Measurements from ENCODE around the gene HBS1L.

Gene HBS1L

DNA sequence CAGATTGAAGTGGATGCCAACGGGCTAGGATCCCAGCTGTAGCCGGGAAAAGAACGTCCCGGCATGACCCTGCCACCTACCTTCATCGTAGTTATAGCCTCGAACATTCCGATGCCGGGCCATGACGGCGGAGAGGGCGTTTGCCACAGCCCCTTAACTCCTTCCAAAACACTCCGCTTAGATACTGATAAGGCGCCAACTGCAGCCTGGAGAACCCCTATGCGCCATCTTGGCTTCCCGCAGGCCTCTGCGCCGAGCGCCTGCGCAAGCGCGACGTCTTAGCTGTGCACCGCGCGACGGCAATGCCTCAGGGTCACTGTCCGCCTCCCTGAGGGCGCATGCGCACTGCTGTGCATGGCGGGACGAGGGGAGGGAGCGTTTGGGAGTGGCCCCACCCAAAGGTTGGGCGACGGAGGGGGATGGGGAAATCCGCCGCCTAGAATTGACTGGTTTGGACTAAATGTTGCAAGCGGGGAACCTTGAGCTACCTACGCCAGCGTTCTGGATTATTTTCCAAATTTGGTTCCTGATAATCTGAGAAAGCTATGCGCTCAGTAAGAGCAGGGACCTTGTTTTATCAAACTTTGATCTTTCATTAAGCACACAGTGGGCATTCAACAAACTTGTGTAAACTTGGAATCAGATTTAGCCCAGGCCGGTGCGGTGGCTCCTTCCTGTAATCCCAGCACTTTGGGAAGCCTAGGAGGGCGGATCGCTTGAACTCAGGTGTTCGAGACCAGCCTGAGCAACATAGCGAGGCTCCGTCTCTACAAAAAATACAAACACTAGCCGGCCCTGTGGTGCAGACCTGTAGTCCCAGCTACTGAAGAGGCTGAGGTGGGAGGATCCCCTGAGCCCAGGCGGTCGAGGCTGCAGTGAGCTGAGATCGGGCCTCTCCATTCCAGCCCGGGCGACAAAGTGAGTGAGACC is at the start of gene HBS1L:
HBS1L (minus strand) TSS at position 254 of the 930 bp plus-strand sequence; CDS start at position 123, 131 bp downstream.
- peak; percentile 94 to 96 for DNase-seq

DNA sequence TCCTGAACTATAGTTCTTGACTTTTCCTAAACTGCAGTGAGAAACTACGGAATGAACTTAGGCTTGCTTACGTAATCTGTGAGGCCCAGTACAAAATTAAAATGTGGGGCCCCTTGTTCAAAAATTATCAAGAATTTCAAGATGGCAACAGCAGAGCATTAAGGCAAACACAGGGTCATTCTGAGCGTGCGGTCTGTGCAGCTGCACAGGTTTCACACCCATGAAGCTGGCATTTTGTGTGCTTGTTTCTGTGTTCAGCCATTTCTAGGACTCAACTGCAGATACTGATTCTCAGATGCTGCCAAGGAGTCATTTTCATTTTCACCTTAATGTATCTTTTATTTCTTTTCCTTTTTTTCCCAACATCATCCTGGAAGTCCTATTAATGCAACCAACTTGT is 49.6 kb upstream of the HBS1L start:
- DNase-seq = no peak

DNA sequence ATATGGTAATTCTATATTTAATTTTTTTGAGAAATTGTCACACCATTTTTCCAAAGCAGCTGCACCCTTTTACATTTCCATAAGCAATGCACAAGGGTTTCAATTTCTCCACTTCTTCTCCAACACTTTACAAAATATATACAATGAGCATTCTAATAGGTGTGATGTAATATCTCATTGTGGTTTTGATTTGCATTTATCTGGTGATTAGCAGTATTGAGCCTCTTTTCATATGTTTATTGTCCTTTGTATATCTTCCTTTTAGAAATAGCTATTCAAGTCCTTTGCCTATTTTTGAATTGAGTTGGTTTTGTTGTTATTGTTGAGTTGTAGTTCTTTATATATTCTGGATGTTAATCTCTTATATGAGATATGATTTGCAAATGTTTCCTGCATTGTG is 47.6 kb upstream of the HBS1L start:
- DNase-seq = no peak

DNA sequence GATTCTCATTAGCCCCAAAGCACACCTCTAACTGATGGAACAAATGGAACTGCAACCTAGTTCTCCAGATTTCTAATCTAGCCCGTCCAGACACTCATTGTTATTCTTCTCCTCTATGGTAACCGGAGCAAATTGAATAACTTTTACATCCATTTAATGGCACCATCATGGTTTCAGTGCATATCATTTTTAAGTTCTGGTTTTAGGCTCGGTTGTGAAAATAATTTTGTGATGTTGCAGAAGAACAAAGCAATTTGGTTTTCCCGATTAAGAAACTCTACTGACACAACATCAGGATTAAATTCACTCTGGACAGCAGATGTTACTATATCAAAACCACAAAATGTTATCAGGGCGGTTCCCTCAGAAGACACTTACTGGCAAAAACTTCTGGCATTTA is 42.5 kb upstream of the HBS1L start:
- no peak for DNase-seq

DNA sequence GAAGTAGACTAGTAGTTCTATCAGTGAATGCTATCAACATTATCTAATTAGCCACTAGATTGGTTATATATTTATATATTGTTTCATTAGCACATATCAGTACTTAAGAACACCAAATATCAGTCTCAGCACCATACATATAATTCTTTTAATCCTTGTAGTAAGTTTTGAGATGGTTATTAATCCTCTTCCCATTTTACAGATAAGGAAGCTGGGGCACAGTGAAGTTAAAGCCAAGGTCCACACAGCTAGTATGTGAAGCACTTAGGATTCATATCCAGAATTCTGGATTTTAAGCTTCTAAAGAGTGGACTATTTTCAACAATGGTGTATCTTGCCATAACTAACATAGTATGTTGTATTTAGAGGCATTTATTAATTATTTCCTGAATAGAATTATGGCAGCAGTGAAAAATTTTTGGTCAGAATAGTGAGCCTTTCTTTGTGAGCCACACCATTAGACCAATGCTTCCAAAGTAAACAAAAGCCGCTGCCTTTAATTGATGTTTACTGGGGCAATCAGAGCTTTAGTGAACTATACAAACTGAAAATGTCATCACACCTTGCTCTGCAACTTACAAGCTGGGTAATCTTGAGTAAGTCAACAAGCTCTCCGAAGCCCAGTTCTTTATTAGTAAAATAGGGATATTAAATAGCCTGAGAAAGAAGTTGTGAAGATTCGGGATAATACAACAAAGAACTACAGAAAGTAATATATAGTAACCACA is 41.9 kb upstream of the HBS1L start:
- DNase-seq = no peak

DNA sequence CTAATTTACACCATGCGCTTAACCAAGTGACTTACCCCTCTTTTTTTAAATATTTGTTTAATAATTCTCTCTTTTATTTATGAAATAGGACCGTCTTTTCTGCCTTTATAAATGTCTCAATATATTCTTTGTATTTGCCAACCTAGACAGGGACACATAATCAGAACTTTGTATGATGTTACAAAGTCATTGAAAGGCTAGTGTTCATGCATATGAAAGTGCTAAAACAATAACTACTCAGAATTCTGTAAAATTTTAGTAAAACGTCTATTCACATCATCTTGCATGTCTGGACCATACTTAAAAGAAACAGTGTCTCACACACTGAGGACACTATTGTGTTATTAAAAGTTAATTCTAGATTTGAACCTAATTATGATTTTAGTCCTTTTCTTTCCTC is 41.1 kb upstream of the HBS1L start:
- DNase-seq = no peak

DNA sequence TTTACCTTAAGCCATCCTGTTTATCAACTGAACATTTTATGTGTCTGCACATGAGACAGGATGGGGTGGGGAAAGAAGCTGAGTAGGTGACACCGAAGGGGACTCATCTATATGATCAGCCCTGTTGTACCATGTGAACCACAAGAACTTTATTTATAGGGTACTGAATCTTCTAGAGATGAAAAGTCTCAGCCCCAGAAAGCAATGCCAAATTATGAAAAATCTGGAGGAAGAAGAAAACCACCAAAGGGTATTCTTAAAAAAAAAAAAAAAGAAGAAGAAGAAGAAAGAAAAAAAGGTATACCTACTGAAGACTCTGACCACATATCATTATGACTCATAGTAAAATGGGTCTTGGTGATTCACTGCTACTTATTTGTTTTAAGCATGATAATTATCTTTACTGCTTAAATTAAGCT is 39.8 kb upstream of the HBS1L start:
- DNase-seq = no peak

DNA sequence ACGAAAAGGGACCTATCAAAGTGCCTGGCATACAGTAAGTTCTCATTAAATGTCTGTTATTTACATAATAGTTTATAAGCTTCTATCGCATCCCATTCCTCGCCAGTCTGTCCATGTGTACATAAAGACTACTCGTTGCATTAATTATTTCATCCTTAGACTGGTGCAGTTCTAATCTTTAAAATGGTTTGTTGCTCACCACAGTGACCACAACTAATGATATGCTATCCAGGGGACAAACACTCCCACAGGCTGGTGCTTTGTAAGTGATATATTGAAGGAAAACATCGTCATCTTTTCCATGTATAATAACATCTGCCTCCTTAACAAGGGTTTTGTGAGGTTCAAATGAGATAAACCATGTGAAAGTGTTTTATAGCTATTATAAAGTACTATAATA is 39.0 kb upstream of the HBS1L start:
- DNase-seq = no peak

DNA sequence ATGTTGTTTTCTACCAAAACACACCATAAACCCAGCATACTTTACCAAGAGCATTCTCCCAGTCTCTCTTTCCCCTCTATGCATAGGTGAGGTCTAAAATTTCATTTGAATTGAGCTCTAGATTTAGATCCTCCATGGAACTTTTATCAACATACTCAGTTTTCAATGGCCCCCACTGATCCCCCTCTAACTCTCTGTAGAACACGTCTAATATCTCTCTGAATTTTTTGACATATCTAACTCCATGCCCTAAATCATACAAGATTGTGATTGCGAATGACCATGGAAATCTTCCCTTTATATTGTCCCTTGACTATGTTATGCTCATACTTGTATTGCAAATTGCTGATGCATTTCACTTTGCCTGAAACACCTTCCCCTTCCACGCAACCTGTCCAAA is 38.1 kb upstream of the HBS1L start:
- no peak for DNase-seq

DNA sequence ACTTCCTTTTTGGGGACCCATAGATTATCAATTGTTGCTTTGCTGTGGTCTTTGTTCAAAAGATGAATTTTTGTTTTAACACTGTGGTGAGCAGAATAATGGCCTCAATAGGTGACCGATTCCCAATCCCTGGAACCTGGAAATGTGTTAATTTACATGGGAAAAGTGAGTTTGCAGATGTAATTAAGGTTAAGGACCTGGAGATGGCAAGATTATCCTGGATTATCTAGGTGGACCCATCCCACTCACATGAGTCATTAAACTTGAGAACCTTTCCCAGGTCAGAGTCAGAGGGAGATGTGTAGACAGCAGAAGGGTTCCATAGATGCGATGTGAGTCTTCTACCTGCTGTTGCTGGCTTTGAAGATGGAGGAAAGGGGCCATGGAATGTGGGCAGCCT is 36.2 kb upstream of the HBS1L start:
- DNase-seq = no peak

DNA sequence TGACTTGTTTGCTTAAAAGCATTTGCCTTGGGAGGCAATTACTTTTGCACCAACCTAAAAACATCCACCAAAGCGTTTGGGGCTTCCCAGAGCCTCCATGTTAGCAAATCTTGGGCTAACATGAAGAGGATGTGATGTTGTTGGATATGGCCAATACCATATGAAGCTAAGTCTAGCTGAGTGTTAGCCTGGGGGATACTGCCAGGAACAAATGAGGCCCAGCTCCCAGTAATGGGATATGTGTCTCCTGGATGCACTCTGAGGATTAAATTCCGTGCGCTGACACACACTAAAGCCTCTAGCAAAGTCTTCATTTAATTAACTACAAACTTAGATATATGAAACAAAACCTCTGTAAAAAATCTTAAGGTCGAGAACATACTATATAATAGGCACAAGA is 35.3 kb upstream of the HBS1L start:
- no peak for DNase-seq

DNA sequence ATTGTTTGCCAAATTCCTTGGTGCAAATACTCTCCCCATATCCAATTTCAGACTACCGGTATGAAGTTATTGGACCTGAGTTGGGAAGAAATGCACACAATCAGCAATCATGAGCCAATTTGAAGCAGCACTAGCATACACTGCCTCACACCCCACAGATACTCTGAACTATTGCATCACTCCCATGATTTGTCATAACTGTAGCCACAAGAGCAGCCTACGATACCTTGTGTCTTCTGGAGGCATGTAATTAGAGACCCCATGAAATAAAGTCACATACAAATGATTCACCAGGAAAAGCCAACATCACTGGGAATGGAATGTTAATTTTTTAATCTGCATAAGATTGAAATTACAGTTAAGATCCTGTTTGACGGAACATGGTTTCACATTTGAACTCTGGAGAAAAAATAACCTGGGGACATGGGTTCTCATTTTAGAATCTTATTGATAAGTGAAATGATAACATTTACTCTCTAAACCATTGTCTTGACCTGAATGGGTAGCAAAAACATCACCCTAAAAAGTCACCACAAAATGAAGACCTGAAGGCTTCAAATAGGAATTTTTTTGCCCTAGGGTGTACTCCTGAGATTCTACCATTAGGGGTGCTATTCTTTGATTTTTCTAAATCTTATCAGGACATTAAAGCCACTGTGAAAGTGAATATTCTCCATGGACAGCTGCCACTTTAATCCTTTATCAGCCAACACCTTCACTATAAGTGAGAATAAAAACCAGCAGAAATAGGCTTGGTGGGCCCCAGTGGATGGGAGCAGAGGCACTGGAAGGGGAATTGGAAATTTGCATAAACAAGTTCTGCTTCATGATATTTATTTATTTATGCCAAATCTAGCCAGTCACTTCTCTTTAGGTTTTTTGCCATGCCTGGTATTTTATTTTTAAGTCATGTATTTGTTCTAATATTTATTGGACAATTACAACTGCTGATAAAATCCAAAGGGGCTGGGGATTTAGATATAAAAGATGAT is 34.5 kb upstream of the HBS1L start:
- DNase-seq = peak; percentile 31 to 36

DNA sequence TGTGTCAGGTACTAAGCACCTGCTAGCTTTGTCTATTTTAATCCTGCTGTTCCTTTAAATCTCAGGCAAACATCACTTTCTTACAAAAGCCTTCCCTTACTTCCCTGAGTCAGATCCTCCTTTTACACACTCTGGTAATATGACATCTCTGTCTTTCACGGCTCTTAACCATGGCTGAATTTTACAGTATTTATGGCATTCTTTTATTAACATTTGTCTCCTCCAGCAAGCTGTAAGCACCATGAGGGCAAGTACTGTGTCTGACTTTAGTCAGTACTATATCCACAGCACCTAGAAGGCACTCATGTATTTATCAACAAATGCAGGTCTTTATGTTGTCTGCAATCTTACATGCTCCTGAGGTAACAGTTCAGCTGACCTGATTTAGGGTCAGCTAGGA is 33.7 kb upstream of the HBS1L start:
- no peak for DNase-seq

DNA sequence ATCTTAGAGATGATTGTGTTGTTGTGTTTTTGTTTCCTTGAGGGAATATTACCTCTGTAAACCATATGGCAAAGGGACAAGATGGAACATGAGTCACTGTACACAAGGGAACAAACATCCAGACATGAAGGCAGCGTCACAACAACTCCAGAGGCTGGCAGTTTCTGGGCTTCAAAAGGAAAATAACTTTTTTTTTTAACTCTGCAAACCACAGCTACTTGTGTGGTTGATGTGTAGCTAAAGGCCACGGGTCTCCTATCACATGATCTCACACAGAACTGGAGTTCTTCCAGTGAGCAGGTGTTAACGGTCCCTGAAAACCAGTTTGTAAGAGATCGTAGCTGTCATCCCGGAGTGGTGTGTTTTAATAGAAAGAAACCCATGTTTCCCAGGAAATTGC is 33.2 kb upstream of the HBS1L start:
- no peak for DNase-seq

DNA sequence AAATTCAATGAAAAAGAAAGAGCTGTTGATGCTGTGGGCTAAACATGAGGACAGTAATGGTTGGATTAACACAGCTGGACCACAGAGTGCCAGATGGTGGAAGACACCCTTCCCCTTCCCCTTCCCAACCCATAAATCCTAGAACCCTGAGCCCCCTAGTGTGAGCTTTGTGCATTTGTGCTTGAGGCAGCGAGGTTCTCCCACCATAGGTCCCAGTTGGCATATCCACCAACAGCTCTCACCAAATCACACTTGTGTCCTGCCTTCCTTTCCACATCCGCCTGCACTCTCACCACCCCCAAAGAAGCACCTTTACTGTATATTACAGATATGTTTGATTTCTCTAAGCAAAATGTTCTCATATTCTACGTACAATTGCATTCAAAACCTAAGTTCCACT is 32.8 kb upstream of the HBS1L start:
- DNase-seq = no peak

DNA sequence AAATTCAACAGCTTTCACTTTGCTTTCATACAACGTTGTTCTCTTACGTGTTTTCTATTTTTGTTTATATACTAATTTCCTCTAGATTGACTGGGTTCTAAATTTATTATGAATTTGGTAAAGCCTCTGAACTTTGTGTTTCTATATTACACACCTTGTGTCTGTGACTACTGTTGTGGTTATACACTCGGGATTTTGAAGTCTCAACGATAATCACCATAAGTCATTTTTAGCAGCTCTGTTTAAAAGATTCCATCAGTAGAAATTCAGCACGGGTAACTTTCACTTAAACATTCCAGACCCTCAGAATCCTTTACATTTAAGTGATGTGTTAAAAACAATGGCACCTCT is 31.8 kb upstream of the HBS1L start:
- DNase-seq = no peak

DNA sequence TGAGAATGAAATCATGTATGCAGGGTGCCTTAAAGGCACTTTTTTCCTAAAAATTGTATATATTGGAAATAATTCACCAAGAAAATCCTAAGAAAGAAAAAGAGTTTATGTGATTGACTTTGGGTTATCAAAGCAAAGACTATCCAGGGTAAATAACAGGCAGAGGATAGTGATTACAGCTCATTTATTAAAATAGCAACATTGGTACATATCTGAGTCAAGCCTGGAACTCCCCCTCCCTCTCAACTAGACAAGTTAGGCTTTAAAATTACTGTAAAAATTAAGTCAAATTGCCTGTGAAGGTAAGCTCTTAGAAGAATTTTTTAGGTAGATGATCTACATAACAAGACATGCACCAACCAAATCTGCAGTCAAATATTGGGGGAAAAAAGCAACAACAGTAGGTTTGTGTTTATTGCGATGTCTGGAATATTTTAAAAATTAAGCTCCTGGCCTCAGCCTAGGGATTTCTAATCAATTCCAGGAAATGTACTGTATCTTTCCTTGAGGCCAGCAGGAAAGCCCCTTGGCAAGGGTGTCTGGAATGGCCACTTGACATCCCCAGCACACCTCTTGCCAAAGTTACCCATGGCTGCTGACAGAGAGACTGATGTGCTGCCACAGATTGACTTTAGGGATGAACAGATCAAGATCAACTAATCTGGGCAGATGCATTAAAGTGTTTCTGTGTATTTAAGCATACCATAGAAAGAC is 31.2 kb upstream of the HBS1L start:
- no peak for DNase-seq

DNA sequence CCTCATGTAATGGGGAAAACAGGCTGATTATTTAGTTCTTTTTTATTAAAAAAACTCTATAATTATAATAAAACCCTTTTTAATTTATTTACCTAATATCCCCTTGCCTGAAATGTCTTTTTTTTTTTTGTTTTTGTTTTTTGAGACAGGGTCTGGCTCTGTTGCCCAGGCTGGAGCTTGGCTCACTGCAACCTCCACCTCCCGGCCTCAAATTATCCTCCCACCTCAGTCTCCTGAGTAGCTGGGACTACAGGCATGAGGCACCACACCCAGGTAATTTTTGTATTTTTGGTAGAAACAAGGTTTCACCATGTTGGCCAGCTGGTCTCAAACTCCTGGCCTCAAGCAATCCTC is 30.3 kb upstream of the HBS1L start:
- no peak for DNase-seq

DNA sequence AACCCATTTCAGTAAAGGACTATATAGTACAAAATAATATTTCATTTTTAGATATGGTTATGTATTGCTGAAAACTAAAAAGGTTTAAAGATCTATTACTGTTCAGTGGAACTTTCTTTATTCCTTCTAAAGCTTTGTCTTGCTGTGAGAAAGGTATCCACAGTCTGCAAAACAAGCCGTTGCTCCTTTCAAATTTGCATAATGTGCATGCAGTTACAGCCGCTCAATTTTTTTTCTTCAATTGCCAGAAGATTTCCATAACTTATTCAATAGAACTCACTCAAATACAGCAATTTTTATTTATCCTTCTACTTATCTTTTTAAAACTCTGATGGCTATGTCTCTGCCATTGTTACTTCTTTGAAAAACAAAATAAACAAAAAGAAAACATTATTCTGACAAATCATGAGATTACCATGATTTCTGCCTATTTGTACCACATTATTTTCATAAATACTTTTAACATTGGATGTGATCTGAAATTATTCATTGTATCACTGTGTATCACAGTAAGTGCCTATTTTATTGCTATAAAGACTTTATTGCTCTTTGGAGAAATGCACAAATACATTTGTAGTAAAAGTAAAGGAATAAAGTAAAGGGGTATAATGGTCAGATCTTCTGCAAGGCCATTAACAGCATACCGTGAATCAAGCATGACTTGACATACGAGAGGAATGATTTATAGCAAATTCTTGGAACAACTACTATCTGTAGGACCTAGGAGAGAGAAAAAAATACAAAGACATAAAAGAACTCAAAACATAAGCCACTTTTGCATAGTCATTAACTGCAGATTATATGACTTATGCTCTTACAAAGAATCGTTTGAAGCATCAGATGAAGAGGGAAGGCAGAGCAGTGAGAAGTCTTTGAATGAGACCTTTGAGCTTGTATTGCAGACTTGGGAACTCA is 29.6 kb upstream of the HBS1L start:
- DNase-seq = no peak

DNA sequence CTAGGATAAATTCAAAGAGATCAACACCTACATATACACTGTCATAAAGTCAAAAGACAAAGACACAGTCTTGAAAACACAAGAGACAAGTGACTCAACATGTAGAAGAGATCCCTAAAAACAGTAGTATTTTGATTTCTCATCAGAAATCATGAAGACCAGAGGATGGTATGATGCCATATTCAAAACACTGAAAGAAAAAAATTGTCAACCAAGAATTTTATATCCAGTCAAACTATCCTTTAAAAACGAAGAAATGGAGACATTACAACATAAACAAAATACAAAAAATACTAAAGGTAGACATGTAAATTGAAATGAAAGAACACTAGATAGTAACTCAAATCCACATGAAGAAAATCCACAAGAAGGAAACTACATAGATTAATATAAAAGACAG is 27.3 kb upstream of the HBS1L start:
- DNase-seq = no peak

DNA sequence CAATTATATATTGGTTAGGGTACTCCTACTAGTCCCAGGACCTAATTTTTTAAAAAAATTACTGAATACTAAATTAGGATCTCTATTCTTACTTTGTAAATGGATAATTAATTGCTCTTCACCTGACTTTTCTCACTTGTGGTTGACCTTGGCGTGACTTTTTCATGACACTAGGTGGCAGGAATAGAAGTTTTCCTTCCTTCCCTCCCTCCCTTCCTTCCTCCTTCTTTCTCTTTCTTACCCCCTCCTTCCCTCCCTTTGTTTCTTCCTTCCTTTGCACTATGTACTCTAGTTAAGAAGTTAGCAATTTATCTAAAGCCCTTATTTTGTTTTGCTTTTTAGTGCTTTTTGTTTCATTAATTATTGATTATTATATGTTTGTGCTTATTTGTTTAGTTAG is 20.4 kb upstream of the HBS1L start:
- DNase-seq = no peak

All from SHP77 (cell line).